Heart left ventricle (tissue), 16 donors: Measurements from ENCODE around the gene SYT12. TPM values are rescaled to one million over a fixed set of nuclear protein-coding genes. Genes with fewer than 3 reads are reported as not detected.
A peak's percentile ranks its signal among the peaks of the same experiment; 100 is the strongest.

ENCODE experiments used
- ATAC-seq, 4 donors: fragments of 200-7000 bp; cut with Tn5 transposase; one replicate each; pipeline ENCODE4 v1.9.1; 2020 to 2022; ENCODE audit warnings: moderate library complexity in 4 of 4, mild to moderate bottlenecking in 3 of 4, moderate number of reproducible peaks in 1 of 4
- DNase-seq, 5 donors: peaks; one replicate each; pipeline ENCODE4 v3.0.0-alpha.2; 2020
- H3K27ac ChIP-seq, 12 donors: fragments of 200-600 bp; sonication (generic) in 4 of 12; one replicate each; pipeline versions ENCODE4 v1.5.0 to v1.8.0; 2016 to 2022; ENCODE audit warnings: mild to moderate bottlenecking in 2 of 12
- H3K27me3 ChIP-seq, 9 donors: fragments of 200-600 bp; sonication (generic) in 2 of 9; one replicate each; pipeline versions ENCODE4 v1.5.1 to v1.8.0; 2016 to 2022; ENCODE audit warnings: mild to moderate bottlenecking in 3 of 9
- H3K36me3 ChIP-seq, 9 donors: fragments of 200-600 bp; sonication (generic) in 2 of 9; one replicate each; pipeline versions ENCODE4 v1.5.0 to v1.8.0; 2018 to 2022; ENCODE audit warnings: mild to moderate bottlenecking in 2 of 9
- H3K4me1 ChIP-seq, 12 donors: fragments of 200-600 bp; sonication (generic) in 4 of 12; one replicate each; pipeline versions ENCODE4 v1.5.0 to v1.8.0; 2016 to 2022; ENCODE audit warnings: mild to moderate bottlenecking in 3 of 12
- H3K4me3 ChIP-seq, 12 donors: fragments of 200-600 bp; sonication (generic) in 4 of 12; one replicate each; pipeline versions ENCODE4 v1.5.0 to v1.8.0; 2017 to 2022; ENCODE audit warnings: mild to moderate bottlenecking in 9 of 12, moderate library complexity in 4 of 12
- H3K9me3 ChIP-seq, 12 donors: fragments of 200-600 bp; sonication (generic) in 4 of 12; one replicate each; pipeline versions ENCODE4 v1.5.0 to v1.8.0; 2016 to 2022; ENCODE audit warnings: mild to moderate bottlenecking in 1 of 12
- CTCF ChIP-seq, 12 donors: fragments of 200-600 bp; sonication (generic) in 4 of 12; IDR thresholded peaks; one replicate each; pipeline versions ENCODE4 v1.5.0 to v1.8.0; 2018 to 2022; ENCODE audit warnings: antibody characterized with exemption in 12 of 12, mild to moderate bottlenecking in 5 of 12
- POLR2A ChIP-seq, 2 donors: fragments of 450-650 bp; IDR thresholded peaks; one replicate each; pipeline ENCODE4 v1.6.1; 2017; ENCODE audit warnings: antibody characterized with exemption in 2 of 2, mild to moderate bottlenecking in 2 of 2, moderate library complexity in 2 of 2
- WGBS, 4 donors: extraction: QIAGEN DNeasy Blood & Tissue Kit in 2 of 4; methylation state at CpG; one replicate each; pipeline versions ENCODE4 v1.1.5 to v1.1.7; 2013 to 2018; 5-methylcytosine and 5-hydroxymethylcytosine counted together
- intact Hi-C, 10 donors: fragments of 100-400 bp; cut with DNase I; formaldehyde crosslinking; loops; one replicate each; pipeline versions ENCODE4 v1.11.1 to v1.14.2; 2022
- polyA plus RNA-seq, 2 donors: library from polyadenylated mRNA; stranded (reverse); fragments of 200-250 nt; gene quantifications; one replicate each; pipeline ENCODE4 v1.2.3, GENCODE V29; 2013
- total RNA-seq, 9 donors: library from RNA; depleted of rRNA in 2 of 9; stranded (reverse); fragments of >200 nt in 2 of 9; fragmentation: NEBNext Ultra II Directional in 3 of 9; extraction: Animal tissue kit (Norgen Biotek cat#: 25700) in 3 of 9; gene quantifications; one replicate each; pipeline versions ENCODE4 v1.1.0 to v1.2.4, GENCODE V29; 2016 to 2023
- donor health status: ischemic (EF 13 %, LVEDD 7.1; RV severe dilation, severe dysfunction).
- donor health status: healthy with polysubstance abuse.
- donor health status: DM: no; HTN: yes; CAD: no.
- donor health status: DM: no; HTN: no; CAD: no.
- donor health status: ischemic (EF 25% LVEDD 6.9; RV normal size, moderate dysfunction).
- donor health status: ischemic (EF 25% LVEDD 5.7; RV mildly dilated, moderate dysfunction).
- donor health status: healthy.
- donor health status: DM: yes; HTN: yes; CAD: no.
- donor health status: ischemic (EF 35%, LVEDD 5.7; RV mildly dilated, moderate dysfunction).
- donor health status: nonischemic (EF 11% LVEDD 7.7; RV severe dilation, severe dysfunction).
- donor health status: DM: yes; HTN: yes; CAD: no.
- donor health status: PGD.
- donor health status: ischemic (EF 29% LVEDD 5.4; RV normal size, mild dysfunction).
- donor health status: nonischemic (EF 23%, LVEDD 6.1; RV moderate dilation, normal function).

The SYT12 gene
- total and polyA plus RNA-seq, 11 donors, result 0.04 to 2.2 (median 0.40) TPM; not detected in 2

- DNase-seq (no peak), ATAC-seq (no peak)
- H3K4me3 ChIP-seq, result no peak overlapping the region
- H3K4me1 ChIP-seq, result peaks cover 0 to 25% (median 16%) of the 10 kb centered on the region in 12 donors
- H3K27me3 ChIP-seq, result peaks cover 0 to 8% (median 0%) of the 10 kb centered on the region in 9 donors
- H3K27ac ChIP-seq, result no peak overlapping the region
- intact Hi-C loops, result no loop called here
- TF ChIP-seq CTCF (IDR thresholded peaks at IDR 0.05) (no peak), POLR2A (IDR thresholded peaks at IDR 0.05) (no peak)
- H3K36me3 ChIP-seq, result no peaks in the 10 kb centered on the region
- no peaks in the 10 kb centered on the region for H3K9me3 ChIP-seq
- 89 to 93% (median 91%) methylated on average over 9 of the region's 9 CpGs for WGBS, 4 donors
Measured at GRCh38 chr11:67051180-67051893, 28.4 kb downstream of the SYT12 start.

- ATAC-seq, result no peak
- TF ChIP-seq POLR2A (IDR thresholded peaks at IDR 0.05), result no peak
- TF ChIP-seq CTCF (IDR thresholded peaks at IDR 0.05), result no peak
- Histone ChIP-seq H3K4me1 (peaks cover 0 to 31% (median 18%) of the 10 kb centered on the region in 12 donors), H3K27ac (no peak overlapping the region), H3K9me3 (no peaks in the 10 kb centered on the region), H3K4me3 (no peak overlapping the region), H3K27me3 (peaks cover 0 to 14% (median 0%) of the 10 kb centered on the region in 9 donors), H3K36me3 (no peaks in the 10 kb centered on the region)
- intact Hi-C loops, result no loop called here
- 80 to 93% (median 86%) methylated on average over 3 to 4 of the region's 4 CpGs for WGBS, 4 donors
- no peak for DNase-seq
Measured at GRCh38 chr11:67051945-67052488, 29.1 kb downstream of the SYT12 start.

- intact Hi-C loops, result no loop called here
- Histone ChIP-seq H3K27me3 (peaks cover 0 to 20% (median 0%) of the 10 kb centered on the region in 9 donors), H3K27ac (no peak overlapping the region), H3K36me3 (no peaks in the 10 kb centered on the region), H3K4me1 (peaks cover 0 to 39% (median 23%) of the 10 kb centered on the region in 12 donors), H3K4me3 (no peak overlapping the region), H3K9me3 (no peaks in the 10 kb centered on the region)
- DNase-seq (no peak), ATAC-seq (no peak)
- 92 to 95% (median 93%) methylated on average over 5 of the region's 5 CpGs for WGBS, 4 donors
- TF ChIP-seq CTCF (IDR thresholded peaks at IDR 0.05), result no peak
- no peak for TF ChIP-seq POLR2A (IDR thresholded peaks at IDR 0.05)
Measured at GRCh38 chr11:67052891-67053290, 30.0 kb downstream of the SYT12 start.

GRCh38 chr11:67053896-67054329, 31.0 kb downstream of the SYT12 start:
- intact Hi-C loops, result no loop called here
- DNase-seq (no peak), ATAC-seq (peak; percentile 27 to 60 (median 50))
- no peak overlapping the region for H3K4me3 ChIP-seq
- TF ChIP-seq CTCF (IDR thresholded peaks at IDR 0.05), result peak; percentile 45 to 76 (median 62)
- TF ChIP-seq POLR2A (IDR thresholded peaks at IDR 0.05), result no peak
- H3K27me3 ChIP-seq, result peaks cover 0 to 20% (median 0%) of the 10 kb centered on the region in 9 donors
- H3K36me3 ChIP-seq, result no peaks in the 10 kb centered on the region
- no peaks in the 10 kb centered on the region for H3K9me3 ChIP-seq
- H3K27ac ChIP-seq, result peak overlapping the region; percentile 38 to 88 (median 74)
- peaks cover 0 to 39% (median 23%) of the 10 kb centered on the region in 12 donors for H3K4me1 ChIP-seq
- WGBS, 4 donors, result 25 to 58% (median 31%) methylated on average over 4 to 7 of the region's 7 CpGs
